BJ (cell line): ENCODE measurements around the gene SELENOH. TPM values are rescaled to one million over a fixed set of nuclear protein-coding genes. Genes with fewer than 3 reads are reported as not detected.
"Not testable (repeated sequence)": the region's sequence is repeated elsewhere in the genome, so short reads cannot be mapped to it uniquely, and the experiment has no call there.

Experiments used
- CTCF ChIA-PET: fragments of 350-600 bp; formaldehyde crosslinking; extraction: SDS; loops from one replicate; lab custom pipeline; 2021; ENCODE audit warnings: antibody characterized with exemption, inconsistent platforms; lab: Yijun Ruan, JAX
- POLR2A ChIA-PET: fragments of 300-600 bp; sonication (Branson Sonifier 250); formaldehyde crosslinking; extraction: SDS; loops from one replicate; lab custom pipeline; 2021; ENCODE audit warnings: antibody characterized with exemption; lab: Charles Lee
- DNase-seq: peaks from one replicate; pipeline ENCODE4 v3.0.0-alpha.2; 2011; ENCODE audit warnings: low read depth
- H3K27me3 ChIP-seq: 2 replicates; pipeline ENCODE4 v1.6.0; 2011; ENCODE audit warnings: low read length; ENCODE audit not compliant: control insufficient read depth, insufficient read depth
- H3K36me3 ChIP-seq: 2 replicates; pipeline ENCODE4 v1.5.1; 2011; ENCODE audit warnings: low read length; ENCODE audit not compliant: control insufficient read depth, insufficient read depth
- H3K4me3 ChIP-seq: 2 replicates; pipeline ENCODE4 v1.5.1; 2011; ENCODE audit warnings: low read depth, mild to moderate bottlenecking, control low read depth, low read length
- polyA plus RNA-seq: library from polyadenylated mRNA; depleted of rRNA; stranded (reverse); fragments of >200 nt; gene quantifications from 2 replicates; pipeline ENCODE4 v1.2.3, GENCODE V29; 2011
- TF ChIP-seq, protein P1 (sequence below): IDR thresholded peaks from 2 replicates; pipeline ENCODE4 v1.5.1; 2011; ENCODE audit warnings: low read depth, mild to moderate bottlenecking, control low read depth, inconsistent platforms, low read length, moderate library complexity; ENCODE audit not compliant: insufficient read depth

The SELENOH gene
- polyA plus RNA-seq, 1 experiment: 50.7 TPM

DNA sequence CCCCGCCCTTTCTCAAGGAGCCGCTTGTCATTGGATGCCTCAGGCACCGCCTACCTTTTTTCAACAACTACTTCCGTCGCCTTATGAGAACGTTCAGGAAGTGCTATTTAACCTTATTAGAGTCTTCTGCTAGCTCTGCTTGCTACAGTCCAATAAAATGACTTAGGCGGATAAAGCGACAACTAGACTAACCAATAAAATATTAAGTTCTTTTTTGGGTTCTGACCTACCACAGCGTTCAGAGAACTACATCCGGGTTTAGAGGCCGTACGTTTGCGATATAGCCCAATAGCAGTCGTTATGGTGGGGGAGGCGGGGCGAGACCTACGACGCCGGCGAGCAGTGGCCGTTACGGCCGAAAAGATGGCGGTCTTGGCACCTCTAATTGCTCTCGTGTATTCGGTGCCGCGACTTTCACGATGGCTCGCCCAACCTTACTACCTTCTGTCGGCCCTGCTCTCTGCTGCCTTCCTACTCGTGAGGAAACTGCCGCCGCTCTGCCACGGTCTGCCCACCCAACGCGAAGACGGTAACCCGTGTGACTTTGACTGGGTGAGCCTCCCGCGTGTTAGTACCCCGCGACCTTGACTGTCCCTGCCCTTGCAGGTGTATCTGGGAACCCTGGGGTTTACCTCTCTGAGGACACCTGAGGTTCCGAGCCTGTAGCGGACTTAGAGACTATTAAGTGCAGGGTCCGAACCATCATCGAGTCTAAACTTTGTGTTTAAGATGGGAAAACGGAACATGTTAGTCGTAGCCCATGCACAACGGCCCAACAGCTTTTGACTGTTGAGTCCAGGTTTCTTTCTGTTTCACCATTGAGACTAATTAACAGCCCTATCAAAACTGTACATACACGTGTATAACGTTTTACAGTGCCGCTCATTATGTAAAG lies 28.8 kb upstream of the SELENOH start, which contains the start of gene TMX2:
TMX2 (plus strand) TSS at position 338 of the 895 bp plus-strand sequence; CDS start at position 364, 26 bp downstream.
- peak; percentile 100 for DNase-seq
- CTCF ChIA-PET: interaction anchor here (1.1 kb wide), 1 partner anchor 88 kb away, joined by 6 read pairs; no protein-coding TSS in a partner anchor
- POLR2A ChIA-PET: interaction anchor here (0.5 to 1.0 kb wide), 3 partner anchors 29 to 402 kb away, joined by 3 to 6 read pairs (median 4); partner anchors contain the start of gene SELENOH
- no peaks in the 10 kb centered on the region; the same call in 1 of the 2 replicates for H3K36me3 ChIP-seq
- H3K27me3 ChIP-seq: no peaks in the 10 kb centered on the region
- TF ChIP-seq, protein P1, sequence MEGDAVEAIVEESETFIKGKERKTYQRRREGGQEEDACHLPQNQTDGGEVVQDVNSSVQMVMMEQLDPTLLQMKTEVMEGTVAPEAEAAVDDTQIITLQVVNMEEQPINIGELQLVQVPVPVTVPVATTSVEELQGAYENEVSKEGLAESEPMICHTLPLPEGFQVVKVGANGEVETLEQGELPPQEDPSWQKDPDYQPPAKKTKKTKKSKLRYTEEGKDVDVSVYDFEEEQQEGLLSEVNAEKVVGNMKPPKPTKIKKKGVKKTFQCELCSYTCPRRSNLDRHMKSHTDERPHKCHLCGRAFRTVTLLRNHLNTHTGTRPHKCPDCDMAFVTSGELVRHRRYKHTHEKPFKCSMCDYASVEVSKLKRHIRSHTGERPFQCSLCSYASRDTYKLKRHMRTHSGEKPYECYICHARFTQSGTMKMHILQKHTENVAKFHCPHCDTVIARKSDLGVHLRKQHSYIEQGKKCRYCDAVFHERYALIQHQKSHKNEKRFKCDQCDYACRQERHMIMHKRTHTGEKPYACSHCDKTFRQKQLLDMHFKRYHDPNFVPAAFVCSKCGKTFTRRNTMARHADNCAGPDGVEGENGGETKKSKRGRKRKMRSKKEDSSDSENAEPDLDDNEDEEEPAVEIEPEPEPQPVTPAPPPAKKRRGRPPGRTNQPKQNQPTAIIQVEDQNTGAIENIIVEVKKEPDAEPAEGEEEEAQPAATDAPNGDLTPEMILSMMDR: no peak
- H3K4me3 ChIP-seq: peak within 1 kb of the TSS; percentile 92

DNA sequence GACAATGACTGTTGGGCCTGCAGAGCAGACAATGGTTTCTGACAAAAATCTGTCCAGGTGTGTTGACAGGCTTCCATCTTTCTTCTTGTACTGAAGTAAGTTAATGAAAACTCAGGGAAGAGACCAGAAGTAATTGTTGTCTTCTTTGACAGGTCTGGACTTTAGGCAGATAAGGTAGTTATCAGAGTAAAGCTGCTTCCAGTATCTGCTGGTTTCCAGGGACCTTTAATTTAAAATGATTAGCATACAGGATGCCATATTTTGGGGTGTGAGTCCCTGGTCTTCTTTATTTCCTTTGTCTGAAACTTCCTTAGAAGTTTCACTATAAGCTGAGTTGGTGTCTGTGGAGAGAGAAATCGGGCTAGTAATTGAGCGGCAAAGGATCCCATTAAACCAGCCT lies 27.5 kb upstream of the SELENOH start:
- Histone ChIP-seq H3K36me3 (no peaks in the 10 kb centered on the region; the same call in 1 of the 2 replicates), H3K4me3 (no peak overlapping the region), H3K27me3 (no peaks in the 10 kb centered on the region)
- TF ChIP-seq, protein P1: no peak
- ChIA-PET CTCF (interaction anchor here (0.6 to 2.0 kb wide), 2 partner anchors 77 to 187 kb away, joined by 3 to 5 read pairs; no protein-coding TSS in a partner anchor), POLR2A (no interaction called here)
- no peak for DNase-seq

DNA sequence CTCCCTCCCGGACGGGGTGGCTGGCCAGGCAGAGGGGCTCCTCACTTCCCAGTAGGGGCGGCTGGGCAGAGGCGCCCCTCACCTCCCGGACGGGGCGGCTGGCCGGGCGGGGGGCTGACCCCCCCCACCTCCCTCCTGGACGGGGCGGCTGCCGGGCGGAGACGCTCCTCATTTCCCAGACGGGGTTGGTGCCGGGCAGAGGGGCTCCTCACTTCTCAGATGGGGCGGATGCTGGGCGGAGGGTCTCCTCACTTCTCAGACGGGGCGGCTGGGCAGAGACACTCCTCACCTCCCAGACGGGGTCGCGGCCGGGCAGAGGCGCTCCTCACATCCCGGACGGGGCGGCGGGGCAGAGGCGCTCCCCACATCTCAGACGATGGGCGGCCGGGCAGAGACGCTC lies 24.6 kb upstream of the SELENOH start:
- POLR2A ChIA-PET, DNase-seq, H3K4me3 ChIP-seq, H3K36me3 ChIP-seq, H3K27me3 ChIP-seq, CTCF ChIA-PET: not testable (repeated sequence)

DNA sequence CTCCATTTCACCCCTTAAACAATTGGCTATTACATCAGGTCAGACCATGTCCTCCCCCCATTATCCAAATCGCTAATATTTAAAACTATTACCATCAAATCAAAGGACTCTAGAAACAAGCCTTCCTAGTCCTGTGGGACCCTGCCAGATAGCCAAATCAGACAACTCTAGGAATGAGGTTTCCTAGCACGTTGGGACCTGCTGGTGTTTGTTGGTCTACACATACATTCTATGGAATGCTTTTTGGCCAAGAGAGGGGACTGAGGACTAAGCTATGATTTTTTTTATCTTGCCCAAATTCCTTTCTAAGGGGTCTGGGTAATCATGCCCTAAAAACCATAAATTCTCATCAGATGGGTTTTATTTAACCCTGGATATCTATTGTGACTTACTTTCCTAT lies 14.1 kb upstream of the SELENOH start:
- POLR2A ChIA-PET: no interaction called here
- no peak for DNase-seq
- TF ChIP-seq, protein P1: no peak

DNA sequence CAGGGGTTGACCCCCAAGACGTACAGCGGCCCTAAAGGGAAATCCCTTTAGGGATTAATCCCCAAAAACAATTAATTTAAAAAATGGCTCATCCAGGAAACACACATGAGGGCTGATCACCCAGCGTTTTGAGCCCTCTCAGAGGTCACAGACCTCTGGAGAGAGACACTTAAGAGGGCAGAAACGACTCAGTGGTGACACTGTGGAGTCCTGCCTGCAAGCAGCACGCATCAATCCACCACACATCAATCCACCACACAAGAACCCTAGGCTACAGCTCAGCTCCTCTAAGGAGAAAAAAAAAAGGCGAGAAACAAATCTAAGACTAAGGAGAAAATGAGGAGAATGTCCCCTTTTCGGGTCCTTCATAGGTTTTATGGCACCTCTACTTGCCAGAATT lies 12.5 kb upstream of the SELENOH start:
- TF ChIP-seq, protein P1: no peak
- no peak overlapping the region for H3K4me3 ChIP-seq
- no peaks in the 10 kb centered on the region for H3K36me3 ChIP-seq
- CTCF ChIA-PET: interaction anchor here (0.7 kb wide), 1 partner anchor 72 kb away, joined by 3 read pairs; no protein-coding TSS in a partner anchor
- DNase-seq: no peak
- H3K27me3 ChIP-seq: no peaks in the 10 kb centered on the region
- POLR2A ChIA-PET: interaction anchor here (0.7 kb wide), 1 partner anchor 71 kb away, joined by 6 read pairs; no protein-coding TSS in a partner anchor

More for the DNA sequence above, 14.1 kb upstream of the SELENOH start:
- Histone ChIP-seq H3K27me3 (no peaks in the 10 kb centered on the region), H3K4me3 (no peak overlapping the region), H3K36me3 (no peaks in the 10 kb centered on the region)
- CTCF ChIA-PET: interaction anchor here (1.2 to 1.3 kb wide), 2 partner anchors 14 to 73 kb away, joined by 3 read pairs; partner anchors contain the start of gene SELENOH
